GM21447 (cell line): ENCODE results near the gene GNA12.

Source experiments
- ATAC-seq: cut with Tn5 transposase; IDR thresholded peaks from one replicate; pipeline ENCODE4 v1.9.1; 2021; ENCODE audit not compliant: unreplicated experiment

GNA12 gene

DNA sequence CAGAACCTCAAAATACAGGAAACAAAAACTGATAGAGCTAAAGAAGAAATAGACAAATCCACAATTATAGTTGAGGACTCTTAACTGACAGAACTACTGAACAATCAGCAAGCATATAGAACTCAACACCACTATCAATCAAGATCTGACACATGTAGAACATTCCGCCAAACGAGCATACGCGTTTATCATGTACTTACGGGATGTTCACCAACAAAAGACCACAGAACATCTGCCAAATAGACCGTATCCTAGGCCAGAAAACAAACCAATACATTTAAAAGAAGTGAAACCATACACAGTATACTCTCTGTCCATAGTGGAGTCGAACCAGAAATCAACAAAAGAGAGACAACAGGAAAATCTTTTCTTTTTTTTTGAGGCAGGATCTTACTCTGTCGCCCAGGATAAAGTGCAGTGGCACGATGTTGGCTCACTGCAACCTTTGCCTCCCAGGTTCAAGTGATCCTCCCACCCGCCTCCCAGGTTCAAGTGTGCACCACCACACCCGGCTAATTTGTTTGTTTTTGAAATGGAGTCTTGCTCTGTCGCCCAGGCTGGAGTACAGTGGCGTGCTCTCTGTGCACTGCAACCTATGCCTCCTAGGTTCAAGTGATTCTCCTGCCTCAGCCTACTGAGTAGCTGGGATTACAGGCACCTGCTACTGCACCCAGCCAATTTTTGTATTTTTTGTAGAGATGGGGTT is 5.1 kb downstream of the GNA12 start:
- peak; percentile 51 for ATAC-seq

DNA sequence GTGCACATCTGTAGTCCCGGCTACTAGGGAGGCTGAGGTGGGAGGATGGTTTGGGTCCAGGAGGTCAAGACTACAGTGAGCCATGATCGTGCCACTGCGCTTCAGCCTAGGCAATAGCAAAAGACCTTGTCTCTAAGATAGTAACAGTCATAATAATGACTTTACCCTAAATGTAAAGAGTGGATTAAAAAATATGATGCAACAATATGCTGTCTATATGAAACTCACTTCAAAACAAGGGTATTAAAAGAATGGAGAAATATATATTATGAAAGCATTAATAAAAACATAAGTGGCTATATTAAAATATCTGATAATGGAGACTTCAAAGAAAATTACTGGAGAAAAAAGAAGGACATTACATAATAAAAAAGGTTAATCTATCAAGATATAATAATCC is 5.7 kb downstream of the GNA12 start:
- ATAC-seq, result no peak

DNA sequence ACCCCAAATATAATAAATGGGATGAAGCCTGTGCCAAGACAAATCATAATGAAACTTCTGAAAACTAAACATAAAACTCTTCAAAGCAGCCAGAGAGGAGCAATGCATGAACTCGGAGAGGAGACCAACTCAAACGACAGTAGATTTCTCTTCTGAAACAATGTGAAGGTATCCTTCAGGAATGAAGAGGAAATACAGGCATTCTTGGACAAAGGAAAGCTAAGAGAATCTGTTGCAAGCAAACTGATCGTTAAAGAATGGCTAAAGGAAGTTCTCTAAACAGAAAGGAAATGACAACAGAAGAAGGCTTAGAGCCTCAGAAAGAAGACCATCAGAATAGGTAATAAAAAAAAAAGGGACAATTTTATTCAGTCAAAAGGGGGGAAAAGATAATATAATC is 6.6 kb downstream of the GNA12 start:
- no peak for ATAC-seq

DNA sequence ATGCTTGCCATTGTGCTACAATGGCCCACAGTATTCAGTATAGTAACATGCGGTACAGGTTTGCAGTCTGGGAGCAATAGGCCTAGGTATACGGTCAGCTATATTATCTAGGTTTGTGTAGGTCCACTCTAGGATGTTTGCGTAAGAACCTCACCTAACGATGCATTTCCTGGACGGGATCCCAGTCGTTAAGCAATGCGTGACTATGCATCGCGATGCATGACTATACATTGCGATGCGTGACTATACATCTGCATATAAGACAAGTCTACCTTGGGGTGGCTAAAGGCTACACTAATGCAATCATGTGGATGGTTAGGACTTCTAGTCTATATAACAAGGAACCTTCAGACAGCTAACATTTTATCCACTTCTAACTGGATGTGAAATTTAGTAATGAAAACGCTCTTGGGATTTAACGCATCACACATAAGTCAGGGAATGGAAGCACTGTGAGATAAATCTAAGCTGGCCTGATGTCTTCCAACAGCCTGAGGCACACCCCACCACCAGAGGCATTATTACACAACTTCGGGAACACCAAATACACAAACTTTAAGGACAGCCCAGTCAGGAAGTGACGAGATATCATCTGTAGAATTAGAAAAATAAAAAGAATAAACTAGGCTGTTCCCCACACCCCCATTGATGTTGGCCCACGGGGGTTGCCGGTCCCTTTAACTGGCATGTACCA is 9.2 kb downstream of the GNA12 start:
- no peak for ATAC-seq

DNA sequence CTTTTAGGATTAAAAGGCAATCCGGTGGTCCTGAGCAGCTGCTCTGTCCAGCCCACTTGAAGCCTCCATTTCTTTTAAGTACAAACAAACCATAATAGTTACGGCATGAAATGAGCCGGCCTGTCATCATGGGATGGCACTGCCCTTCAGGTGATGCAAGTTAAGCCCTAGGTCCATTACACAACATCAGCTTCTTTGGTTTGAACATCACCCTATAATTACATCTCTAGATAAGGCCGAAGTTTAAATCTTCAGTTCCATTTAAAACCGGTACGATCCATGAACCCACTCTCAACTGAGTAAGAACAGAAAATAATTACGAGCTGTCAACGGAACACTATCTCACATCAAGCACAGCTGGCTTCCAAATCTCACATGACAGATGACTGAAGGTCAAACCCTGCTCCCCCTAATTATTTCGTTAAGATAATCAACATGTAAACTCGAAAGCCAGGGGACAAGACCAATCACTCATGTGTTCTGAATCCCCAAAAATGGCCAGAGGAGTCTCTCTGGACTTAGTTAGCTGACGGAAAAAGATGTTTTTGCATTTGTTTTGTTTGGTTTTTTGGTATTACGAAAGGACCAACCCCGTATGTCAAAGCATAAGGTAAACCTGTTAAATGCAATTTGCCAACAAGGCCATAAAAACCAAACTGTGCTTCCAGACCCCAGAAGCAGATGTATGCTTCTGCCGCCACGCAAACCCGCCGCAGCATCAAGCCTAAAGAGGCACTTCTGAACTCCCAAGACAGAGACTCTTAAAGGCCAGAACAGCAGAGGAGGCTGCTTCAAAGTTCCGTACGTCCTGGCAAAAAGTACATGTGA is 10.8 kb downstream of the GNA12 start:
- no peak for ATAC-seq

DNA sequence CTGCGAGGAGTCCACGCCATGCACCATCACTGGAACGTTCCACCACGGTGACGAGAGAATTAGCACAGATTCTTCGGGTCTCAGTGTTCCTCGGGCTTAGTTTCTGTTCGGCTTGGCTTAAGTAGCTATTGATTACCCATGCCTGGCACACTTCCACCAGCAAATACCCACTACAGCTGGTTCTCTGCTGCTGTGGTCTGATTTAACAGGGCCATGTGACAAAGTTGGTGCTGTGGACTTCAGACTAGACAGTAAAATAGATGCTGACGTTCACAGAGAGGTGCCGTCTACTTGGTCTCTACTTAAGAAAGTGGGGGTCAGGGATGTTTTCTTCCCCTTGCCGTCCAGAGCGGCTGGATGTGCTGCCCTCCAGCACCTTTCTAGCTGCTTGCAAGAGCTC is 11.6 kb downstream of the GNA12 start:
- ATAC-seq, result no peak

DNA sequence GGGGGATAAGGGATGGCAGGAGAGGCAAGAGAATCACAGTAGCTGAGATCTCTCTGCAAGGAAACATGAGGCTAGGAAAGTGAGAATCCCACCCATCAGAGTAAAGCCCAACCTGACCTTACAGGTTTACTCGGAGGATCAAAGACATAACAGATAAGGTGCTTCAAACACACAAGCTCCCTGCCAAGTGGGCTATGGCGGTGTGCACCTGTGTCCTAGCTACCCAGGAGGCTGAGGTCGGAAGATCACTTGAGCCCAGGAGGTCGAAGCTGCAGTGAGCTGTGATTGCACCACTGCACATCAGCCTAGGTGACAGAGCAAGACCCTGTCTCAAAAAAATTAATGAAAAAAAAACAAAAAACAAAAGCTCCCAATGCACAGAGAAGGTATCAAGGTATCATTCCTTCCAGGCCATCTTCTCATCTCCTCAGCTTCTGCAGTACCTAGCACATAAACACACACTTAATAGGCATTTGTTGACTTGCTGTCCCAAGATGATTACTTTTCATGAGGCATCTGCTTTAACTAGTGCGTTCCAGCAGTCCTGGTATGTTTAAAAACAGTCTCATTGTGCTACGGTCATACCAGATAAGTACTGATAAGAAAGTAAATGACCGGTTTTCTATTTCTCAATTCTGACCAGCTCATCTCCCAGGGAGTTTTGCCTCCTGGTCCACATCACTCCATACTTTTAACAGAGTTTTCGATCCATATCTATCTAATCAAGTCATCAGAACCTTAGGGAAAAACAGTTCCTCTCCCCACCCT is 13.3 kb downstream of the GNA12 start:
- no peak for ATAC-seq

DNA sequence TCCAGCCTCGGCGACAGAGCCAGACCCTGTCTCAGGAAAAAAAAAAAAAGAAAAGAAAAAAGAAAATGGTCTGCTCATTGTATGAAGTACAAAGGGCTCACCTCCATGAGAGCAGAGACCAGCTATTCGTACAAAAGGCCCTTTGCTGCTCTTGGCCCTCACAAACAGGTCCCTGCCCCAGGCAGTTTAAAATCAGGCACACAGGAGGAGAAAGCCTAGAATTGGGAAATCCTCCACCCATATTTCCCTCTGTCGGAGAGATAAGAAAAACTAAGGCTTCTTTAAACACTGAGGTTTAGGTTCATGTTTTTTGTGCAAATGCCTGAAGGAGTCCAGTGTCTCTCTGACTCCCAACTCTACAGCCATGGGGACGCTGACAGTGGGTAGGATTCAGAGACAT is 15.1 kb downstream of the GNA12 start:
- ATAC-seq, result no peak

DNA sequence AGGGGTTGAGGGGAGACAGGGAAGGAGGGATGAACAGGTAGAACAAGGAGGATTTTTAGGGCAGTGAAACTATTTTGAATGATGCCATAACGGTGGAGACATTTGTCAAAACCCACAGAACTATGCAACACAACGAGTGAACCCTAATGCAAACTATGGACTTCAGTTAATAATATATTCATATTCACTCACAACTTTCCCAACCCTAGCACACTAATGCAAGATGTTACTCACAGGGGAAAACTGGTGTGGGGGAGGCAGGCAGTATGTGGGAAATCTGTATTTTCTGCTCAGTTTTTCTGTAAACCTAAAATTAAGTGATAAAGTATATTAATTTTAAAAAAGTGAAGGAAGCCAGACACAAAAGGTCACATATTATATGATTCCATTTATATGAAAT is 17.3 kb downstream of the GNA12 start:
- ATAC-seq, result no peak

DNA sequence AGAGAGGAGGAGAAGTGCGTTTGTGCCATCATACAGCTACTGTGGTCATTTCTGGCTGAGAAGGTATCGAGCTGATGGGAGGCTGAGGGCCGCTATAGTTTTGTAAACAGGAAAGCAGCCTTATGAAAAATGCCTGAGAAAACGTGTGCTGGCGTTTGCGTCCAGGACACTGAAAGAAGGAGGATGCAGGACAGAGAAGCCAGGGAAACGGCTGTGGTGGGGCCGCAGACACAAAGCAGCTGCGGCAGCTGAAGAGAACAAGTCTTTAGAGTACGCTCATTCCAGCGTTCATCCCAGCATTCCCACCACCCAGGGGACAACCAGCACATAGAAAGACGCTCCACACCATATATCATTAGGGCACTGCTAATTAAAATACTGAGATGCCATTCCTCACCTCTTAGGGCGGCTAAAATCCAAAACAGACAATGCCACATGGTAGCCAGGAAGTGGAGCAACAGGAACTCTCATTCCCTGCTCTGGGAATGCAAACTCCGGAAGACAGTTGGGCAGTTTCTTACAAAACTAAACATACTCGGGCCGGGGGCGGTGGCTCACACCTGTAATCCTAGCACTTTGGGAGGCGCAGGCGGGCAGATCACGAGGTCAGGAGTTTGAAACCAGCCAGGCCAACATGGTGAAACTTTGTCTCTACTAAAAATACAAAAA is 18.4 kb downstream of the GNA12 start:
- ATAC-seq, result no peak

DNA sequence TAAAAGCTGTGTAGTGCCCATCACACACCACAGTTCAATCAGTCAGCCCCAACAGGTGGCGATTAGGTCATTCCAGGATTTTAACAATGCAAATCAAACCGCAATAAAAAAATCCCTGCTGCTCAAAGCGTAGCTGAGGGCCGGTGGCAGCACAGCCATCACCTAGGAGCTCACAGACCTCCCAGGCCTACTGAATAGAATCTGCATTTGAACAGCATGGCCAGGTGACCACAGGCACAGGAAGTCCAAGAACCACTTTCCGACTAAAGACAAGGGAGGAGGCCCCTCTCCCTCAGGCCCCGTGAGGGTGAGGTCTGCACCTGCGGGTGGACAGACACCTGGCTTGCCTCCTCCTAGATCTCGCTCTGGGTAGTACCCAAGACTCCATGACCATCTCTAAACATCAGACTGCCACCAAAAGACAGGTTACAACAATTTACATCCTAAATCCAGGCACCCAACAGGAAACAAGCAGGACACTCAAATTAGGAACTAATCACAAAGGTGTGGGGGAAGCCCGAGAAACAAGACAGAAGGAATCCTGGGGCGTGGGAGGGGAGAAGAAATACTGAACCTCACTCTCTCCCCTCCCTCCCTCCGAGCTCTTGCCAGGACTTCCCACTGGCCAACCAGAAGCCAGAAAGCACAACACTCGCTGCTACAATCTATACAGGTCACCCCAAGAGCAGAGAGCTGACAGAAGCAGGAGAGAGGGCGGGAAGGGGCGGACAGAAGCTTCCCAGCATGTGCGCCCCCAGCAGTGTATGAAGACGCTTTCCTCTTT is 19.2 kb downstream of the GNA12 start:
- ATAC-seq, result peak; percentile 39

DNA sequence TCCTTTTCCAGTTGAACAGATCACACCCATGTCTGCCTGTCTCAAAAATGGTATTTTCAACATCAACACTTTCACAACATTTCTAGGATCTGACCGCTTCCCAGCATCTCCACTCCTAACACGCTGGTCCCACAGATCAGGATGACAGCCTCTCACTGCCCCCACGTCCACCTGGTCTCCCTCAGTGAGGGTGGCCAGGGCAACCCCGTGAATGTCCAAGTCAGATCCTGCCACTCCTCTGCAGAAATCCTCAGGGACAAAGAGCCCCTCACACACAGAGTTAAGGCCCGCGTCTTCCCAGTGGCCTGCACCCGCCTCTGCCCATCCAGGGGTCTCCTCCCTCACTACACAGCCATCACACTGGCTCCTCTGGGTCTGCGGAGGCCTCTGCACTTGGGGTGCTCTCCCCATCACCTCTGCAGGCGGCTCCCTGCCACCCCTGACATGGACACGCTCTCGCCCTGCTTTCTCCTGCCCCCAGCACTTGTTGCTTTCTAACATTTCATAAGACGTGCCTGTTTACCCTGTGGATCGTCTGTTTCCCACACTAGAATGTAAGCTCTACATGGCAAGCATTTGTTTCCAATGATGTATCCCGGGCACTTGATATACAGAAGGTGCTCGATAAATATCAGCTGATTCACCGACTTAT is 20.0 kb downstream of the GNA12 start:
- no peak for ATAC-seq

DNA sequence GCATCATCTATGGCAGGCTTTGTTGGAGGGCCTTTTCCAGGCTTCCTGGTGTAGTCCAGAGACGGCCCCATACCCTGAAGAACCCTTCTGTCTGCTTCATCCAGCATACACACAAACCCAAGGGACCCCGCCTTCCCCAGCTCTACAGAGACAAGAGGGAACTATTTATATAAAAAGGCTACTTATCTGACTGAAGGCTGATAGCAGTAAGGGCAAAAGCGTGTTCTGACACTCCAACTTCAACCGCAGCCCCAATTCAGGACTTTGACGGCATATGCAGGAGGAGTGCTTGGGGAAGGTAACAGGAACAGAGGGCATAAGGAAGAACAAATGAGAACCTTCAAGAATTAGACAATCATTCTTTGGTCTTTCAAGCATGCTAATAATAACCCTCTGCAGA is 21.0 kb downstream of the GNA12 start:
- no peak for ATAC-seq

DNA sequence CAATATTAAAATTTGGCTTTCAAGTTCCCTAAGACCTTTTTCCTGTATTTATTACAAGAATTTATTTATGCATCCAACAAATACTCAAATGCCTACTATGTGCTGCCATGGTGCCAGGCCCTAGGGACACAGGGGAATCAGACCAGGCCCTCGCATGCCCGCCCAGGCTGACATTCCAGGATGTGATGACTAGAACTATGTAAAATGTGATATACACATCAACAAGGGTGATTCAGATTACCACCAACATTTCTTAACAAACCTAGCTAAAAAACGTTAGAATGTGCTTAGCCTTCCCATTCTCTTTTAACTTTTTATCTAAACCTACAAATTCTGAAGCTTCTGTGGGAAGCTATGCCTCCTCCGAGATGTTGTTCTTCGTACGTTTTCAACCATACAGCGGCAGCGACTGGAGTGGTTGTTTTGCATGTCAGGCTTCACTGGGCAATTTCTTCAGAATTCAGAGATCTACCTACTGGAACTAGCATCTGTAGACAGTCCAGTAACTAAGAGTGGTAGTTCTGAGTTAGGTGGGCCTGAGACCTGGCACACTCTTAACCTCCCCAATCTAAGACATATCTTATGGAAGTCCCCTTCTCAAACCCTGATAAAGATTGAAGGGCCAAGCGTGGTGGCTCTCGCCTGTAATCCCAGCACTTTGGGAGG is 22.1 kb downstream of the GNA12 start:
- peak; percentile 61 for ATAC-seq

DNA sequence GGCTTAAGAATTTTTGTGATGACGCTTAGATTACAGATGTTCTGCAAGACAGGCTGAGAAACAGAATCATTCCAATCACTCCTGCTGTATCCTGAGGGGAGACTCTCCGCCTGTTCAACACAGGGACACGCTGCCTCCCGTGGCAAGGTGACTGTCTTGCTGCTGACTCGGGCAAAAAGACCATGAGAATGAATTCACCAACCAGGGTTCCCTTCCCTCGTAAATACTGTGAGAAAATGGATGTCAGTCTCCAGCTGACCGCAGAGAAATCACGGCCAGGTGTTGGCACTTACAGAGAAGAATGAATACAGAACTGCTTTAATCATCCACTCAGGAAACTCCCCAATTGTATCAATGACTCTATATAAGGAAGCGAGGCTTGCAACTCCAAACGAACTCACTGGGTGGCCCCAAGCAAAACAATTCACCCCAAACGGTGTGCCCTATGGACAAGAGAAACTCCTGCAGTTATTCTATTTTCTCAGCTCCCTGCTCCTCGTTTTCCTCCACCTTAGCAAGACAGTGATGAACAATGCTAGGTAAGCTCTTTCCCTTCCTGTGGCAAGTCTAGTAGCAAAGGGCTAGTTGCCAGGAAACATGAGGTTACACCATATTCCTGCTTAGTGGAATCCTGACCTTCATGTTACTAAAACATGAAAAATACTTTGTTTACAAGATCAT is 22.8 kb downstream of the GNA12 start:
- no peak for ATAC-seq

DNA sequence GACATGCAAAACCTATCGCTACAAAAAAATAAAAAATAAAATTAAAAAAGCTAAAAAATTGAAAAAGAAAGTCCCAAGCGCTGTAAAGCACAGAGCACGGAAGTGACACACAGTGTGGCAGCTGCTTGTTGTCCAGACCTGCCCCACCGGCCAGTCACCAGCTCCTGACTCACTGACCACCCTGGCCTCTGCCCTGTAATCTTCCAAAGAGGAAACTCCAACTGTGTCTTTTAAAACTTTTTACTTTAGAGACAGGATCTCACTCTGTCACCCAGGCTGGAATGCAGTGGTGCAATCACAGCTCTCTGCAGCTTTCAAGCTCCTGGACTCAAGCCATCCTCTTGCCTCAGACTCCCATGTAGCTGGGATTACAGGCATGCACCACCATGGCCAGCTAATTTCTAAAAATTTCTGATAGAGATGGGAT is 23.6 kb downstream of the GNA12 start:
- no peak for ATAC-seq

DNA sequence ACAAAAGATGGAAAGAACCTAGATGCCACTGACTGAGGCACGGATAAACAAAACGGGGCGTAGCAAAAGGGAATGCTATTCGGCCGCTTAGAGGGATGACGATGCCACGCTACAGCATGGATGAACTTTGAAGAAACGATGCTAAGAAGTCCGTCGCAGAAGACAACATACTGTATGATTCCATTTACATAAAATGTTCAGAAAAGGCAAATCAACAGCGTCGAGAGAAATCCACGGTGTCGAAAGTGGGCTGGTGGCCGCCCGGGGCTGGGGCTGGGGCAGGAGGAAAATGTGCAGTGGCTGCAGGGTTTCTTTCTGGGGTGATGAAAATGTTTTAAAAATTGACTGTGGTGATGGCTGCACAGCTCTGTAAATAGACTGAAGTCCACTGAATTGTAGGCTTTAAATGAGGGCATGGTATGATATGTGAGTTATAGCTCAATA is 24.1 kb downstream of the GNA12 start:
- ATAC-seq, result no peak
